Myocyte (in vitro differentiated cells): ENCODE data around the gene ATP5IF1. TPM values are rescaled to one million over a fixed set of nuclear protein-coding genes. Genes with fewer than 3 reads are reported as not detected.

Experiments used
- DNase-seq: peaks from one replicate; pipeline ENCODE4 v3.0.0-alpha.2; 2012; ENCODE audit warnings: low read depth
- total RNA-seq: library from RNA; depleted of rRNA; stranded (reverse); fragments of >200 nt; gene quantifications from 2 replicates; pipeline ENCODE4 v1.2.3, GENCODE V29; 2014

The ATP5IF1 gene
- total RNA-seq, 1 donor from 2014 or later = 183 TPM

DNA sequence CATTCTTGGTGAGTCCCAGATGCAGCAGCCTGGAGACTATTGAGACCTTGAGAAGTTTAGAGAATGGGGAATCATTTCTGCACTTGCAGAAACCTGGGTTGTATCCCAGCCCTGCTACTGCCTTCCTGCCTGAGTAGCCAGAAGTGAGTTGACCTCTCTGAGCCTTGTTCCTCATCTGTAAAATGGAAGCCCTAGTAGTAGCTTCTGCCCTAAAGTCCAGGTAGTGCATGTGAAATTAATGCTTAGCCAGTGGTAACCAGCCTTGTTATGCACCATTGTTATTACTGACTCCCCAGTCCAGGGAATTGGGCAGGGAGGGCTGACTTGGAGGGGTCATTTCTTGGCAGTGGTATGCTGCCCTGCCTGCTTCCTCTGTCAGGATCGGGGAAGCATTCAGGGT, 29.0 kb downstream of the ATP5IF1 start:
- no peak for DNase-seq

DNA sequence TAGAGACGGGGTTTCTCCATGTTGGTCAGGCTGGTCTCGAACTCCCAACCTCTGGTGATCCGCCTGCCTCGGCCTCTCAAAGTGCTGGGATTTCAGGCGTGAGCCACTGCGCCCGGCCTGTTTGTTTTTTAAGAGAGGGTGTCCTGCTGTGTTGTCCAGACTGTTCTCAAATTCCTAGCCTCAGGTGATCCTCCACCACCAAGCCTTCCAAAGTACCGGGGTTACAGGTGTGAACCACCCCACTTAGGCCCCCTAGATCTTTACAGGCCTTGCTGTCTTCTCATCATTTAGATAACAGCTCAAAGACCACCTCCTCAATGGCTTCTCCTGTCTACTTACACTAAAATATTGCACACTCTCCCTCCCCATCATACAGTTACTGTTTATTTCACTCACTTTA, 29.7 kb downstream of the ATP5IF1 start:
- no peak for DNase-seq

GRCh38 chr1:28266920-28267322, 31.0 kb downstream of the ATP5IF1 start:
- no peak for DNase-seq

GRCh38 chr1:28267633-28268032, 31.7 kb downstream of the ATP5IF1 start:
- no peak for DNase-seq

GRCh38 chr1:28269529-28269928, 33.6 kb downstream of the ATP5IF1 start:
- DNase-seq = no peak

GRCh38 chr1:28272215-28272852, 36.4 kb downstream of the ATP5IF1 start:
- no peak for DNase-seq

GRCh38 chr1:28273216-28273860, 37.4 kb downstream of the ATP5IF1 start:
- DNase-seq = no peak

DNA sequence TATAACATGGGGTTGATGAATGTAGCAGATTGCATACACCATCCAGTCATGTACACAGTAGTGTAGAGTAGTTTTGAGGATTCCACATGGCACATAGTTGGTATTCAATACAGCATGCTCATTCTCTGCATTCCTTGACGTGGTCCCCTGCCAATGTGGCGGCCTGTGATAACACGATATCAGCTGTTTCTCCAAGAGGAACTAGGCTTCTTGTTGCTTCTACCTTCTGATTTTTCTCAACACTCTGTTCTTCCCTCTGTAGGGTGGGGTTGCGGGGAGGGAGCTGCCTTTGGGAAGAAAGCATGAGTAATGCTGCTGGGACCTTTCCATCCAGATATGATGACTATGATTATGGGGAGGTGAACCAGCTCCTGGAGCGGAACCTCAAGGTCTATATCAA, 42.8 kb downstream of the ATP5IF1 start:
- no peak for DNase-seq

DNA sequence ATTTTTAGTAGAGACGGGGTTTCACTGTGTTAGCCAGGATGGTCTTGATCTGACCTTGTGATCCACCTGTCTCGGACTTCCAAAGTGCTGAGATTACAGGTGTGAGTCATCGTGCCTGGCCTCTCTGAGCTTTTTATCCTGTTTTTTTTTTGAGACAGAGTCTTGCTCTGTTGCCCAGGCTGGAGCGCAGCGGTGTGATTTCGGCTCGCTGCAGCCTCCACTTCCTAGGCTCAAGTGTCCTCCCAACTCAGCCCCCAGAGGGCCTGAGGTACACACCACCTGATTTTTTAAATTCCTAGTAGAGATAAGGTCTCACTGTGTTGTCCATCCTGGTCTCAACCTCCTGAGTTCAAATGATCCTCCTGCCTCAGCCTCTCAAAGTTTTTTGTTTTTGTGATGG, 43.8 kb downstream of the ATP5IF1 start:
- DNase-seq = no peak

DNA sequence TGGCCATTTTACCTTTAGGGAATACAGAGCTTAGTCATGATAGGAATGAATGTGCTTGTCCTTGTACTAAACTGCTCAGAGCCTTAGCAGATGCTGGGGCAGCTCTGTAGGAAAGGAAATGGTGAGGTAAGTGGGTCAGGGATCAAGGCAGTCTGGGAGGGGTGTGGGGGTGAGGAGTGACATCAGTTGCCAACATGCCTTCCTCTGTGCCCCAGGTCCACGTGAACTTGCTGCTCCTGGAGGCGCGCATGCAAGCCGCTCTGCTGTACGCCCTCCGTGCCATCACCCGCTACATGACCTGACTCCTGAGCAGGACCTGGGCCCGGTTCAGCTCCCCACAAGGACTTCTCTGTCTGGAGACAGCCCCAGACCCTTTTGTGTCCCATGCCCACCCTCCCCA, 44.6 kb downstream of the ATP5IF1 start:
- no peak for DNase-seq

- DNase-seq = no peak
Measured at GRCh38 chr1:28280977-28281381, 45.1 kb downstream of the ATP5IF1 start.

- no peak for DNase-seq
Measured at GRCh38 chr1:28281608-28282425, 45.9 kb downstream of the ATP5IF1 start.

- DNase-seq = no peak
Measured at GRCh38 chr1:28282426-28283407, 46.8 kb downstream of the ATP5IF1 start.

GRCh38 chr1:28286111-28286510, 50.2 kb downstream of the ATP5IF1 start:
- DNase-seq = no peak

Other genes starting within 250 kb of the ATP5IF1 start
- 19.6 and 22.0 TPM in 2 replicates for gene EYA3, start 147.5 kb upstream of the ATP5IF1 start, total RNA-seq
- not detected in 2 replicates for gene PTAFR, start 59.4 kb upstream of the ATP5IF1 start, total RNA-seq
- gene DNAJC8, start 3.1 kb upstream of the ATP5IF1 start, total RNA-seq = 67.7 and 82.3 TPM in 2 replicates
- gene SESN2, start 23.4 kb downstream of the ATP5IF1 start, total RNA-seq = 18.0 and 18.5 TPM in 2 replicates
- gene MED18, start 92.9 kb downstream of the ATP5IF1 start, total RNA-seq = 9.2 and 15.2 TPM in 2 replicates
- gene PHACTR4, start 133.6 kb downstream of the ATP5IF1 start, total RNA-seq = 13.0 and 13.2 TPM in 2 replicates